ENCODE measurements around the gene ATP6V0A4.
"Not testable (repeated sequence)": the region's sequence is repeated elsewhere in the genome, so short reads cannot be mapped to it uniquely, and the experiment has no call there.

ATP6V0A4 gene

DNA sequence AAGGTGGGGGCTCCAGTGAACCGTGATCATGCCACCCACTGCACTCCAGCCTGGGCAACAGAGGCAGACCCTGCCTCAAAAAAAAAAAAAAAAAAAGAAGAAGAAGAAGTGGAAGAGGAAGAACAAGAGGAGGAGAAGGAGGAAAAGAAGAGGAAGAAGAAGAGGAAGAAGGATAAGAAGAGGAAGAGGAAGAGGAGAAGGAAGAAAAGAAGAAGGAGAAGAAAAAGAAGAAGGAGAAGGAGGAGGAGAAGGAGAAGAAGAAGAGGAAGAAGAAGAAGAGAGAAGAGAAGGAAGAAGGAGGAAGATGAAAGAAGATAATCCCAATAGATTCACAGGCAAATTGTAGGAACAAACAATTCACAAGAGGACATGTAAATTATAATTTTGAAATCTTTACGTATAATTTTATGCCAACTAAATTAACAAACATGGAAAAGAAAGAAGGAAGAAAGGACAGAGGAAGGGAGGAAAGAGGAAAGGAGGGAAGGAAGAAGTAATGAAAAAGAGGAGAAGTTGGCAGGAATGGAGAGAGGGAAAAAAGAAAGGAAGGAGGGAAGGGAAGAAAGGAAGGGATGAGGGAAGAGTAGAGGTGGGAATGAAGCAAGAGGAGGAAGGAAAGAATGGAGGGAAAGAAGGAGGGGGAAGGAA lies 100.3 kb downstream of the ATP6V0A4 start:
- TF ChIP-seq SPI1 (IDR thresholded peaks at IDR 0.05; ENCODE audit: borderline replicate concordance, low read depth): no peak
- TF ChIP-seq, protein P1, sequence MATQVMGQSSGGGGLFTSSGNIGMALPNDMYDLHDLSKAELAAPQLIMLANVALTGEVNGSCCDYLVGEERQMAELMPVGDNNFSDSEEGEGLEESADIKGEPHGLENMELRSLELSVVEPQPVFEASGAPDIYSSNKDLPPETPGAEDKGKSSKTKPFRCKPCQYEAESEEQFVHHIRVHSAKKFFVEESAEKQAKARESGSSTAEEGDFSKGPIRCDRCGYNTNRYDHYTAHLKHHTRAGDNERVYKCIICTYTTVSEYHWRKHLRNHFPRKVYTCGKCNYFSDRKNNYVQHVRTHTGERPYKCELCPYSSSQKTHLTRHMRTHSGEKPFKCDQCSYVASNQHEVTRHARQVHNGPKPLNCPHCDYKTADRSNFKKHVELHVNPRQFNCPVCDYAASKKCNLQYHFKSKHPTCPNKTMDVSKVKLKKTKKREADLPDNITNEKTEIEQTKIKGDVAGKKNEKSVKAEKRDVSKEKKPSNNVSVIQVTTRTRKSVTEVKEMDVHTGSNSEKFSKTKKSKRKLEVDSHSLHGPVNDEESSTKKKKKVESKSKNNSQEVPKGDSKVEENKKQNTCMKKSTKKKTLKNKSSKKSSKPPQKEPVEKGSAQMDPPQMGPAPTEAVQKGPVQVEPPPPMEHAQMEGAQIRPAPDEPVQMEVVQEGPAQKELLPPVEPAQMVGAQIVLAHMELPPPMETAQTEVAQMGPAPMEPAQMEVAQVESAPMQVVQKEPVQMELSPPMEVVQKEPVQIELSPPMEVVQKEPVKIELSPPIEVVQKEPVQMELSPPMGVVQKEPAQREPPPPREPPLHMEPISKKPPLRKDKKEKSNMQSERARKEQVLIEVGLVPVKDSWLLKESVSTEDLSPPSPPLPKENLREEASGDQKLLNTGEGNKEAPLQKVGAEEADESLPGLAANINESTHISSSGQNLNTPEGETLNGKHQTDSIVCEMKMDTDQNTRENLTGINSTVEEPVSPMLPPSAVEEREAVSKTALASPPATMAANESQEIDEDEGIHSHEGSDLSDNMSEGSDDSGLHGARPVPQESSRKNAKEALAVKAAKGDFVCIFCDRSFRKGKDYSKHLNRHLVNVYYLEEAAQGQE (IDR thresholded peaks at IDR 0.05; ENCODE audit: insufficient replicate concordance, low read depth): no peak
- TF ChIP-seq, protein P2, sequence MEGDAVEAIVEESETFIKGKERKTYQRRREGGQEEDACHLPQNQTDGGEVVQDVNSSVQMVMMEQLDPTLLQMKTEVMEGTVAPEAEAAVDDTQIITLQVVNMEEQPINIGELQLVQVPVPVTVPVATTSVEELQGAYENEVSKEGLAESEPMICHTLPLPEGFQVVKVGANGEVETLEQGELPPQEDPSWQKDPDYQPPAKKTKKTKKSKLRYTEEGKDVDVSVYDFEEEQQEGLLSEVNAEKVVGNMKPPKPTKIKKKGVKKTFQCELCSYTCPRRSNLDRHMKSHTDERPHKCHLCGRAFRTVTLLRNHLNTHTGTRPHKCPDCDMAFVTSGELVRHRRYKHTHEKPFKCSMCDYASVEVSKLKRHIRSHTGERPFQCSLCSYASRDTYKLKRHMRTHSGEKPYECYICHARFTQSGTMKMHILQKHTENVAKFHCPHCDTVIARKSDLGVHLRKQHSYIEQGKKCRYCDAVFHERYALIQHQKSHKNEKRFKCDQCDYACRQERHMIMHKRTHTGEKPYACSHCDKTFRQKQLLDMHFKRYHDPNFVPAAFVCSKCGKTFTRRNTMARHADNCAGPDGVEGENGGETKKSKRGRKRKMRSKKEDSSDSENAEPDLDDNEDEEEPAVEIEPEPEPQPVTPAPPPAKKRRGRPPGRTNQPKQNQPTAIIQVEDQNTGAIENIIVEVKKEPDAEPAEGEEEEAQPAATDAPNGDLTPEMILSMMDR (IDR thresholded peaks at IDR 0.05; ENCODE audit: insufficient read depth, low read length): no peak
- TF ChIP-seq POLR2AphosphoS5 (IDR thresholded peaks at IDR 0.05; ENCODE audit: low read depth): no peak
- no peak for TF ChIP-seq GABPA (IDR thresholded peaks at IDR 0.05; ENCODE audit: low read depth)
- H3K27me3 ChIP-seq (ENCODE audit: insufficient read depth, poor library complexity, severe bottlenecking): no peaks in the 10 kb centered on the region
- H3K4me3 ChIP-seq (replicated peaks; ENCODE audit: insufficient read depth, low read length): no peak overlapping the region
- H3K27ac ChIP-seq (replicated peaks): no peak overlapping the region
- DNase-seq (ENCODE audit: low read depth in 1 of 2, low spot score in 1 of 2): no peak

DNA sequence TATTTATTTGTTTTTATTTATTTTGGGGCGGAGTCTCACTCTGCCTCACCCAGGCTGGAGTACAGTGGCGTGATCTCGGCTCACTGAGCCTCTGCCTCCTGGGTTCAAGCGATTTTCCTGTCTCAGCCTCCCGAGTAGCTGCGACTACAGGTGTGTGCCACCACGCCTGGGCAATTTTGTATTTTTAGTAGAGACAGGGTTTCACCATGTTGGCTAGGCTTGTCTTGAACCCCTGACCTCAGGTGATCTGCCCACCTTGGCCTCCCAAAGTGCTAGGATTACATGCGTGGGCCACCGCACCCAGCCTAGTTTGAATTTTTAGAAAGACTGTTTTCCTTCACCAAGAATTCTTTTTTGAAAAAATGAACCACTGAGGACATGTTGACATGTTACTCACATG lies 102.2 kb downstream of the ATP6V0A4 start:
- H3K4me3 ChIP-seq (replicated peaks; ENCODE audit: insufficient read depth, low read length); H3K27me3 ChIP-seq (ENCODE audit: insufficient read depth, poor library complexity, severe bottlenecking); H3K27ac ChIP-seq (replicated peaks); DNase-seq (ENCODE audit: low read depth in 1 of 2, low spot score in 1 of 2): not testable (repeated sequence)

DNA sequence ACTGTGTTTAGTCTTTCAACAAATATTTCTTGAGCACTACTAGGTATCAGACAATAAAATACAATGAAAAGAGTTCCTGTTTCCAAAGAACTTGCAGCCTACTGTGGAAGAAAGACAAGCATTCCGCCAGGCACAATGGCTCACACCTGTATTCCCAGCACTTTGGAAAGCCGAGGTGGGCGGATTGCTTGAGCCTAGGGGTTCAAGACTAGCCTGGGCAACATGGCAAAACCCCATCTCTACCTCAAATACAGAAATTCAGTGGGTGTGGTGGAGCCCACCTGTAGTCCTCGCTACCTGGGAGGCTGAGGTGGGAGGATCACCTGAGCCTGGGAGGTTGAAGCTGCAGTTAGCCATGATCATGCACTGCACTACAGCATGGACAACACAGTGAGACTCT lies 102.9 kb downstream of the ATP6V0A4 start:
- no peak for DNase-seq (ENCODE audit: low read depth in 1 of 2, low spot score in 1 of 2)
- Histone ChIP-seq H3K27me3 (ENCODE audit: insufficient read depth, poor library complexity, severe bottlenecking) (no peaks in the 10 kb centered on the region), H3K4me3 (replicated peaks; ENCODE audit: insufficient read depth, low read length) (no peak overlapping the region), H3K27ac (replicated peaks) (no peak overlapping the region)
- TF ChIP-seq, protein P2 (IDR thresholded peaks at IDR 0.05; ENCODE audit: insufficient read depth, low read length): no peak
- TF ChIP-seq GABPA (IDR thresholded peaks at IDR 0.05; ENCODE audit: low read depth) (no peak), SPI1 (IDR thresholded peaks at IDR 0.05; ENCODE audit: borderline replicate concordance, low read depth) (no peak), POLR2AphosphoS5 (IDR thresholded peaks at IDR 0.05; ENCODE audit: low read depth) (no peak)
- TF ChIP-seq, protein P1 (IDR thresholded peaks at IDR 0.05; ENCODE audit: insufficient replicate concordance, low read depth): no peak

DNA sequence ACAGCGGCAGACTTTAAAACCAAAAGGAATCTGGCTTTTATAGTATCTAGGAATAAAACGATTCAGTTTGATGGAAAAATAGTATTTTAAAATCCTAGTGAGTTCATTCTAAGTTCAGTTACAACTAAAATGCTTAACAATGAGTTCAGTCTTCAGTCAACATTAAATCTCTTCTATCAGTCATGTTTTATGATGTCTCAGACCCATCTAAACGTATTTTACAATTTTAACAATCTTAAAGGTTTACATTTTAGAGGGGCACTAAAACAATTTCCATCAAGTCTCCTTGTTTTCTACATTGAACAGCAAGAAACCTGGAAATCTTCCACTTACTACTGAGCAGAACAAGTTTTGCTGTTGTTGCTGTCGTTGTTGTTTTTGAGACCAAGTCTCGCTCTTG lies 106.8 kb downstream of the ATP6V0A4 start:
- no peaks in the 10 kb centered on the region for H3K27me3 ChIP-seq (ENCODE audit: insufficient read depth, poor library complexity, severe bottlenecking)
- TF ChIP-seq, protein P2 (IDR thresholded peaks at IDR 0.05; ENCODE audit: insufficient read depth, low read length): no peak
- TF ChIP-seq GABPA (IDR thresholded peaks at IDR 0.05; ENCODE audit: low read depth) (no peak), POLR2AphosphoS5 (IDR thresholded peaks at IDR 0.05; ENCODE audit: low read depth) (no peak), SPI1 (IDR thresholded peaks at IDR 0.05; ENCODE audit: borderline replicate concordance, low read depth) (no peak)
- TF ChIP-seq, protein P1 (IDR thresholded peaks at IDR 0.05; ENCODE audit: insufficient replicate concordance, low read depth): no peak
- H3K4me3 ChIP-seq (replicated peaks; ENCODE audit: insufficient read depth, low read length): no peak overlapping the region
- no peak overlapping the region for H3K27ac ChIP-seq (replicated peaks)
- DNase-seq (ENCODE audit: low read depth in 1 of 2, low spot score in 1 of 2): no peak
